IMR-90 (cell line): ENCODE measurements around the gene HOXD13. TPM values are rescaled to one million over a fixed set of nuclear protein-coding genes. Genes with fewer than 3 reads are reported as not detected.

ENCODE experiments used
- ATAC-seq: fragments of 200-7000 bp; cut with Tn5 transposase; 2 replicates; pipeline ENCODE4 v1.9.1; 2020; ENCODE audit warnings: low read depth, mild to moderate bottlenecking, moderate library complexity
- BruUV-seq: library from RNA; stranded (reverse); fragments of 400-500 nt; replicated peaks from 2 replicates; lab custom pipeline; 2021; lab: Mats Ljungman, UMichigan
- CTCF ChIA-PET: fragments of 300-600 bp; formaldehyde crosslinking; extraction: SDS; loops from one replicate; lab custom pipeline; 2021; ENCODE audit warnings: antibody characterized with exemption; lab: Yijun Ruan, JAX
- POLR2A ChIA-PET: fragments of 300-600 bp; sonication (Branson Sonifier 250); formaldehyde crosslinking; loops from one replicate; lab custom pipeline; 2022; ENCODE audit warnings: antibody characterized with exemption; ENCODE audit not compliant: unreplicated experiment; lab: Charles Lee
- DNase-seq: peaks from one replicate; pipeline ENCODE4 v3.0.0; 2013
- H2AFZ ChIP-seq: replicated peaks from 2 replicates; pipeline ENCODE3; 2013; ENCODE audit warnings: low read length, mild to moderate bottlenecking; ENCODE audit not compliant: poor library complexity
- H2AK5ac ChIP-seq: 2 replicates; pipeline ENCODE4 v1.6.1; 2013; ENCODE audit warnings: low read depth, low read length, inconsistent platforms
- H2AK9ac ChIP-seq: replicated peaks from 2 replicates; pipeline ENCODE3; 2013; ENCODE audit warnings: mild to moderate bottlenecking, low read depth, low read length, moderate library complexity; ENCODE audit not compliant: poor library complexity
- H2BK120ac ChIP-seq: 2 replicates; pipeline ENCODE4 v1.6.1; 2013; ENCODE audit warnings: low read depth, low read length, inconsistent platforms
- H2BK15ac ChIP-seq: 3 replicates; pipeline ENCODE4 v1.6.1; 2013; ENCODE audit warnings: low read depth, low read length, inconsistent platforms
- H2BK20ac ChIP-seq: 2 replicates; pipeline ENCODE4 v1.6.1; 2013; ENCODE audit warnings: low read depth, mild to moderate bottlenecking, inconsistent platforms, low read length, moderate library complexity
- H2BK5ac ChIP-seq: 2 replicates; pipeline ENCODE4 v1.6.1; 2013; ENCODE audit warnings: mild to moderate bottlenecking, low read depth, low read length, inconsistent platforms; ENCODE audit not compliant: poor library complexity, severe bottlenecking
- H3K14ac ChIP-seq: replicated peaks from 2 replicates; pipeline ENCODE4 v1.6.1; 2013; ENCODE audit warnings: low read depth, low read length, inconsistent platforms
- H3K18ac ChIP-seq: 2 replicates; pipeline ENCODE4 v1.6.1; 2013; ENCODE audit warnings: low read depth, low read length, control low read depth
- H3K23ac ChIP-seq: 2 replicates; pipeline ENCODE4 v1.6.1; 2013; ENCODE audit warnings: low read depth, low read length, inconsistent platforms
- H3K27ac ChIP-seq: 2 replicates; pipeline ENCODE4 v1.5.1; 2013; ENCODE audit warnings: mild to moderate bottlenecking, control low read depth, low read length; ENCODE audit not compliant: insufficient read depth
- H3K27me3 ChIP-seq: 2 replicates; pipeline ENCODE4 v1.6.1; 2013; ENCODE audit warnings: low read length; ENCODE audit not compliant: control insufficient read depth, insufficient read depth
- H3K36me3 ChIP-seq: 2 replicates; pipeline ENCODE4 v1.6.1; 2013; ENCODE audit warnings: low read length, mixed read lengths; ENCODE audit not compliant: control insufficient read depth, insufficient read depth
- H3K4ac ChIP-seq: 2 replicates; pipeline ENCODE4 v1.6.1; 2013; ENCODE audit warnings: low read depth, low read length, inconsistent platforms
- H3K4me1 ChIP-seq: 2 replicates; pipeline ENCODE4 v1.6.1; 2013; ENCODE audit warnings: low read length, mixed read lengths; ENCODE audit not compliant: control insufficient read depth, insufficient read depth
- H3K4me2 ChIP-seq: 2 replicates; pipeline ENCODE4 v1.6.1; 2013; ENCODE audit warnings: low read depth, mild to moderate bottlenecking, control low read depth, low read length, moderate library complexity
- H3K4me3 ChIP-seq: 2 replicates; pipeline ENCODE4 v1.5.1; 2013; ENCODE audit warnings: low read depth, mild to moderate bottlenecking, control low read depth, low read length, moderate library complexity; ENCODE audit not compliant: insufficient read depth
- H3K56ac ChIP-seq: 2 replicates; pipeline ENCODE4 v1.6.1; 2013; ENCODE audit warnings: low read length, inconsistent platforms; ENCODE audit not compliant: insufficient read depth; ENCODE audit errors: extremely low read depth
- H3K79me1 ChIP-seq, 2 experiments: 2 replicates each; pipeline ENCODE4 v1.6.1; 2013; ENCODE audit warnings: low read length in 2 of 2, inconsistent platforms in 1 of 2, low read depth in 1 of 2
- H3K9ac ChIP-seq: 2 replicates; pipeline ENCODE4 v1.6.1; 2013; ENCODE audit warnings: low read depth, low read length, control low read depth
- H3K9me1 ChIP-seq: 2 replicates; pipeline ENCODE4 v1.6.1; 2013; ENCODE audit warnings: low read length, inconsistent platforms; ENCODE audit not compliant: insufficient read depth
- H3K9me3 ChIP-seq: 2 replicates; pipeline ENCODE4 v1.6.1; 2013; ENCODE audit warnings: low read length; ENCODE audit not compliant: control insufficient read depth, insufficient read depth
- H4K20me1 ChIP-seq: 2 replicates; pipeline ENCODE4 v1.6.1; 2013; ENCODE audit warnings: low read length, inconsistent platforms; ENCODE audit not compliant: insufficient read depth
- H4K5ac ChIP-seq: 2 replicates; pipeline ENCODE4 v1.6.1; 2013; ENCODE audit warnings: mild to moderate bottlenecking, low read depth, low read length, control low read depth
- H4K8ac ChIP-seq, 2 experiments: 2 replicates each; pipeline ENCODE4 v1.6.1; 2013; ENCODE audit warnings: low read depth in 2 of 2, low read length in 2 of 2, control low read depth in 1 of 2, inconsistent platforms in 1 of 2
- H4K91ac ChIP-seq: 2 replicates; pipeline ENCODE4 v1.6.1; 2013; ENCODE audit warnings: low read depth, low read length, inconsistent platforms; ENCODE audit not compliant: insufficient read depth
- BHLHE40 ChIP-seq: fragments of 150-350 bp; IDR thresholded peaks from 2 replicates; pipeline ENCODE4 v1.6.1; 2016; ENCODE audit warnings: mild to moderate bottlenecking, low read depth, low read length
- CHD1 ChIP-seq: IDR thresholded peaks from 2 replicates; pipeline ENCODE4 v1.6.1; 2012; ENCODE audit warnings: low read depth, low read length, improper control_type of control experiment
- ELK1 ChIP-seq: fragments of 150-350 bp; IDR thresholded peaks from 2 replicates; pipeline ENCODE4 v1.6.1; 2016; ENCODE audit warnings: low read depth, mild to moderate bottlenecking, low read length, moderate library complexity, borderline replicate concordance
- FOS ChIP-seq: fragments of 150-350 bp; IDR thresholded peaks from 2 replicates; pipeline ENCODE4 v1.6.1; 2016; ENCODE audit warnings: low read depth, low read length
- MAFK ChIP-seq: IDR thresholded peaks from 2 replicates; pipeline ENCODE4 v1.6.1; 2012; ENCODE audit warnings: low read depth, low read length, improper control_type of control experiment
- MAZ ChIP-seq: IDR thresholded peaks from 2 replicates; pipeline ENCODE4 v1.6.1; 2012; ENCODE audit warnings: low read depth, mild to moderate bottlenecking, low read length, improper control_type of control experiment, moderate library complexity, borderline replicate concordance
- MXI1 ChIP-seq: IDR thresholded peaks from 2 replicates; pipeline ENCODE4 v1.6.1; 2012; ENCODE audit warnings: low read depth, mild to moderate bottlenecking, low read length, moderate library complexity, borderline replicate concordance
- NFE2L2 ChIP-seq: fragments of 150-350 bp; IDR thresholded peaks from 2 replicates; pipeline ENCODE4 v1.6.1; 2016; ENCODE audit warnings: low read depth, mild to moderate bottlenecking, low read length
- POLR2A ChIP-seq: IDR thresholded peaks from 2 replicates; pipeline ENCODE4 v1.6.1; 2012; ENCODE audit warnings: mild to moderate bottlenecking, low read depth, low read length
- RAD21 ChIP-seq: IDR thresholded peaks from 2 replicates; pipeline ENCODE4 v1.6.1; 2012; ENCODE audit warnings: low read length, improper control_type of control experiment
- RCOR1 ChIP-seq: IDR thresholded peaks from 2 replicates; pipeline ENCODE4 v1.6.1; 2012; ENCODE audit warnings: mild to moderate bottlenecking, low read length, improper control_type of control experiment; ENCODE audit not compliant: insufficient replicate concordance
- RFX5 ChIP-seq: IDR thresholded peaks from 2 replicates; pipeline ENCODE4 v1.8.0; 2012; ENCODE audit warnings: low read depth, mild to moderate bottlenecking, low read length, moderate library complexity
- WGBS, 2 experiments: methylation state at CpG; one replicate each; pipeline versions ENCODE4 v1.1.5 to v1.1.7; 2013; ENCODE audit warnings: missing lambda C conversion rate in 2 of 2; ENCODE audit not compliant: insufficient read length in 1 of 2; ENCODE audit errors: extremely low coverage in 2 of 2; 5-methylcytosine and 5-hydroxymethylcytosine counted together
- dilution Hi-C: fragments of 300-500 bp; cut with HindIII; formaldehyde crosslinking; loops from one replicate; pipeline ENCODE4 v1.14.3; 2018; ENCODE audit warnings: low sequenced_read_pairs; ENCODE audit not compliant: unreplicated experiment
- in situ Hi-C: fragments of 300-500 bp; cut with MboI; formaldehyde crosslinking; loops from 3 replicates; pipeline ENCODE4 v1.14.3; 2019; ENCODE audit warnings: low sequenced_read_pairs, inconsistent platforms, mixed read lengths
- intact Hi-C: fragments of 100-400 bp; cut with micrococcal nuclease; formaldehyde crosslinking; loops from 2 replicates; pipeline ENCODE4 v1.10.0; 2022
- polyA plus RNA-seq, 3 experiments: library from polyadenylated mRNA; depleted of rRNA; stranded (reverse); fragments of >200 nt; gene quantifications; 2 replicates each; pipeline ENCODE4 v1.2.3, GENCODE V29; 2012; ENCODE audit warnings: low replicate concordance in 1 of 3
- total RNA-seq: library from RNA; depleted of rRNA; stranded (reverse); fragments of >200 nt; gene quantifications from 2 replicates; pipeline ENCODE4 v1.2.3, GENCODE V29; 2012
- TF ChIP-seq, protein P1 (sequence below): conservative IDR thresholded peaks from 2 replicates; pipeline ENCODE4 v1.5.1; 2012; ENCODE audit warnings: mild to moderate bottlenecking, low read depth, low read length, improper control_type of control experiment
- TF ChIP-seq, protein P2 (sequence below): fragments of 150-350 bp; IDR thresholded peaks from 2 replicates; pipeline ENCODE4 v1.6.1; 2017; ENCODE audit warnings: mild to moderate bottlenecking, antibody characterized with exemption, low read length, low read depth

HOXD13 gene
- total and polyA plus RNA-seq, 2 of the 4 experiments (the other 2 are of a cell fraction): not detected

DNA sequence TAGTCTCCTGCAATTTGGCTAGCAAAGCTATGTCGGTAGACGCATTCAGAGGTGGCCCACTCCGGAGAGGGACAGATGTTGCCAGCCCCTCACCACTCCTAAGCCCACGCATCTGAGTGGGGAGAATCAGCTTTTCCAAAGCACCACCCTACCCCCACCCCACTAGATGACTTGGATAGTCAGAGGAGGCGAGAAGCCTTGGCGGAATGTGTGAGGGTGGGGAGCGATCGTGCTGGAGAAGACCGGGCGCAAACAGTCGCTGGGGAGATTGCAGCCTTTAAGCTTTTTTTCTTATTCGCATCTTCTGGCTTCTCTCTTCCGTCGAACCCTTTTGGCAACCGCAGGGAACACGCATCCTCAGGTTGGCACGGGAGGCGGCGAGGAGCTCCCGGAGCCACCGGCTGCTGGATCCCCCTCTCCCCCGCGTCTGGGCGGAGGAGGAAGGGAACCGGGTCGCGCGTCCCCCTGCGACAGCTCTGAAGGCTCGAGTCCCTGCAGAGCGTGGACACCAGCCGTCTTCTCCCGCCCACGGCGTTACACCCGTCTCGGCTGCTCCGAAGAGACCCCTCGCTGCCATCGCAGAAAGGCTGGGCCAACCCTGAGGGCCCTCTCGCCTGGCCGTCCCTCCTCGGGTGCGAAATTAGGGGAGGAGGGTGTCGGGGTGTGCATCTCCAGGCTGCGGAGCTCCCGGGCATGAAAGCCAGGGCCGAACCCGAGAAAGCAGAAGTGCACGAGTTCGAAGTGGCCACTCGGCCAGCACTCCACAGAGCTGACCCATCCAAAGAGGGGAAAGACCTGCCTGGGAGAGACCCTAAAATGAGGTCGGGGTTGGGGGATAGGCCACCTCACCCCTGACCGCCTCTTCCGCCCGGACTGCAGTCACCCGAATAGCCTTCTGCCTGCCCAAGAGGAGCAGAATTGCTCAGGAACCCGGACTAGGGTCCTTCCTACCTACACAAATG, 20.9 kb upstream of the HOXD13 start:
- ChIA-PET CTCF (no interaction called here), POLR2A (no interaction called here)
- Histone ChIP-seq H2AK9ac (no peak overlapping the region), H2AFZ (no peak overlapping the region), H3K9me1 (no peaks in the 10 kb centered on the region), H3K14ac (no peak overlapping the region), H4K5ac (no peak overlapping the region), H2BK120ac (no peak overlapping the region), H3K9me3 (peaks cover 6% of the 10 kb centered on the region; the same call in 1 of the 2 replicates), H3K56ac (no peak overlapping the region), H3K36me3 (no peaks in the 10 kb centered on the region), H3K27me3 (peaks cover 95% of the 10 kb centered on the region), H3K4me3 (no peak overlapping the region), H4K91ac (no peak overlapping the region), H3K4me2 (no peak overlapping the region), H4K8ac (no peak overlapping the region), H2BK20ac (no peak overlapping the region), H2BK5ac (no peak overlapping the region), H3K4ac (no peak overlapping the region), H3K23ac (no peak overlapping the region), H2AK5ac (no peak overlapping the region), H2BK15ac (no peak overlapping the region), H3K27ac (no peak overlapping the region), H3K79me1 (no peaks in the 10 kb centered on the region), H4K20me1 (no peaks in the 10 kb centered on the region), H3K4me1 (no peaks in the 10 kb centered on the region), H3K18ac (no peak overlapping the region), H3K9ac (no peak overlapping the region)
- no peak for ATAC-seq
- BruUV-seq: no TSS peak
- DNase-seq: no peak
- dilution Hi-C loops (no loop called here), in situ Hi-C loops (no loop called here), intact Hi-C loops (no loop called here)
- 7% methylated on average over 6 of the region's 58 CpGs; no CpG with 5 or more reads in 1 of the 2 experiments for WGBS, 2 experiments
- TF ChIP-seq BHLHE40: no peak
- no peak for TF ChIP-seq FOS
- no peak for TF ChIP-seq RFX5
- TF ChIP-seq, protein P1, sequence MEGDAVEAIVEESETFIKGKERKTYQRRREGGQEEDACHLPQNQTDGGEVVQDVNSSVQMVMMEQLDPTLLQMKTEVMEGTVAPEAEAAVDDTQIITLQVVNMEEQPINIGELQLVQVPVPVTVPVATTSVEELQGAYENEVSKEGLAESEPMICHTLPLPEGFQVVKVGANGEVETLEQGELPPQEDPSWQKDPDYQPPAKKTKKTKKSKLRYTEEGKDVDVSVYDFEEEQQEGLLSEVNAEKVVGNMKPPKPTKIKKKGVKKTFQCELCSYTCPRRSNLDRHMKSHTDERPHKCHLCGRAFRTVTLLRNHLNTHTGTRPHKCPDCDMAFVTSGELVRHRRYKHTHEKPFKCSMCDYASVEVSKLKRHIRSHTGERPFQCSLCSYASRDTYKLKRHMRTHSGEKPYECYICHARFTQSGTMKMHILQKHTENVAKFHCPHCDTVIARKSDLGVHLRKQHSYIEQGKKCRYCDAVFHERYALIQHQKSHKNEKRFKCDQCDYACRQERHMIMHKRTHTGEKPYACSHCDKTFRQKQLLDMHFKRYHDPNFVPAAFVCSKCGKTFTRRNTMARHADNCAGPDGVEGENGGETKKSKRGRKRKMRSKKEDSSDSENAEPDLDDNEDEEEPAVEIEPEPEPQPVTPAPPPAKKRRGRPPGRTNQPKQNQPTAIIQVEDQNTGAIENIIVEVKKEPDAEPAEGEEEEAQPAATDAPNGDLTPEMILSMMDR: no peak
- TF ChIP-seq ELK1: no peak
- TF ChIP-seq NFE2L2: no peak
- TF ChIP-seq POLR2A: no peak
- no peak for TF ChIP-seq RAD21
- TF ChIP-seq, protein P2, sequence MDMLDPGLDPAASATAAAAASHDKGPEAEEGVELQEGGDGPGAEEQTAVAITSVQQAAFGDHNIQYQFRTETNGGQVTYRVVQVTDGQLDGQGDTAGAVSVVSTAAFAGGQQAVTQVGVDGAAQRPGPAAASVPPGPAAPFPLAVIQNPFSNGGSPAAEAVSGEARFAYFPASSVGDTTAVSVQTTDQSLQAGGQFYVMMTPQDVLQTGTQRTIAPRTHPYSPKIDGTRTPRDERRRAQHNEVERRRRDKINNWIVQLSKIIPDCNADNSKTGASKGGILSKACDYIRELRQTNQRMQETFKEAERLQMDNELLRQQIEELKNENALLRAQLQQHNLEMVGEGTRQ: no peak
- TF ChIP-seq RCOR1: no peak
- no peak for TF ChIP-seq MAFK
- no peak for TF ChIP-seq MAZ
- no peak for TF ChIP-seq CHD1
- no peak for TF ChIP-seq MXI1
